Measurements from ENCODE around the gene USP40.
A peak's percentile ranks its signal among the peaks of the same experiment; 100 is the strongest.
"Not testable (repeated sequence)": the region's sequence is repeated elsewhere in the genome, so short reads cannot be mapped to it uniquely, and the experiment has no call there.

Gene USP40, protein sequence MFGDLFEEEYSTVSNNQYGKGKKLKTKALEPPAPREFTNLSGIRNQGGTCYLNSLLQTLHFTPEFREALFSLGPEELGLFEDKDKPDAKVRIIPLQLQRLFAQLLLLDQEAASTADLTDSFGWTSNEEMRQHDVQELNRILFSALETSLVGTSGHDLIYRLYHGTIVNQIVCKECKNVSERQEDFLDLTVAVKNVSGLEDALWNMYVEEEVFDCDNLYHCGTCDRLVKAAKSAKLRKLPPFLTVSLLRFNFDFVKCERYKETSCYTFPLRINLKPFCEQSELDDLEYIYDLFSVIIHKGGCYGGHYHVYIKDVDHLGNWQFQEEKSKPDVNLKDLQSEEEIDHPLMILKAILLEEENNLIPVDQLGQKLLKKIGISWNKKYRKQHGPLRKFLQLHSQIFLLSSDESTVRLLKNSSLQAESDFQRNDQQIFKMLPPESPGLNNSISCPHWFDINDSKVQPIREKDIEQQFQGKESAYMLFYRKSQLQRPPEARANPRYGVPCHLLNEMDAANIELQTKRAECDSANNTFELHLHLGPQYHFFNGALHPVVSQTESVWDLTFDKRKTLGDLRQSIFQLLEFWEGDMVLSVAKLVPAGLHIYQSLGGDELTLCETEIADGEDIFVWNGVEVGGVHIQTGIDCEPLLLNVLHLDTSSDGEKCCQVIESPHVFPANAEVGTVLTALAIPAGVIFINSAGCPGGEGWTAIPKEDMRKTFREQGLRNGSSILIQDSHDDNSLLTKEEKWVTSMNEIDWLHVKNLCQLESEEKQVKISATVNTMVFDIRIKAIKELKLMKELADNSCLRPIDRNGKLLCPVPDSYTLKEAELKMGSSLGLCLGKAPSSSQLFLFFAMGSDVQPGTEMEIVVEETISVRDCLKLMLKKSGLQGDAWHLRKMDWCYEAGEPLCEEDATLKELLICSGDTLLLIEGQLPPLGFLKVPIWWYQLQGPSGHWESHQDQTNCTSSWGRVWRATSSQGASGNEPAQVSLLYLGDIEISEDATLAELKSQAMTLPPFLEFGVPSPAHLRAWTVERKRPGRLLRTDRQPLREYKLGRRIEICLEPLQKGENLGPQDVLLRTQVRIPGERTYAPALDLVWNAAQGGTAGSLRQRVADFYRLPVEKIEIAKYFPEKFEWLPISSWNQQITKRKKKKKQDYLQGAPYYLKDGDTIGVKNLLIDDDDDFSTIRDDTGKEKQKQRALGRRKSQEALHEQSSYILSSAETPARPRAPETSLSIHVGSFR

GRCh38 chr2:233566141-233566956 lies at the start of gene USP40:
Gene USP40, minus strand, starts transcription at chr2:233566782. Its CDS starts 1,228 bp downstream, at chr2:233565554.
- peak in 55 of 56 donors; percentile 24 to 89 (median 67) for DNase-seq

DNA sequence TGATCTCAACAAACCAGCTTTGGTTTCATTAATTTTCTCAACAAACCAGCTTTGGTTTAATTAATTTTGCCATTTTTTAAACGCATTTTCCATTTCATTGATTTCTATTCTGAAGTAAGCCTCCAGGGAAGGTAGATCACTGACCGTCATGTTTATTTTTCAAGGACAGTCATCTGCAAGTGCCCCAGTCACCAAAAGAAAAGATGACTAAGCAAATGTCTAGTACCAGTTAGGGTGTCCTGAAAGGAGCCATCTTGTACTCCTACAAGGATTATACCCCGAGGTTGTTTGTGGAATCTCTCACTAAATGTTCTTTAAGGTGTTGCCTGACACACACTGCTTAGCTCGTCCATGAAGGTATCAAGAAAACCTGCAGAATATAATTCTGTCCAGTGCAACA lies 44.7 kb upstream of the USP40 start:
- DNase-seq: no peak

DNA sequence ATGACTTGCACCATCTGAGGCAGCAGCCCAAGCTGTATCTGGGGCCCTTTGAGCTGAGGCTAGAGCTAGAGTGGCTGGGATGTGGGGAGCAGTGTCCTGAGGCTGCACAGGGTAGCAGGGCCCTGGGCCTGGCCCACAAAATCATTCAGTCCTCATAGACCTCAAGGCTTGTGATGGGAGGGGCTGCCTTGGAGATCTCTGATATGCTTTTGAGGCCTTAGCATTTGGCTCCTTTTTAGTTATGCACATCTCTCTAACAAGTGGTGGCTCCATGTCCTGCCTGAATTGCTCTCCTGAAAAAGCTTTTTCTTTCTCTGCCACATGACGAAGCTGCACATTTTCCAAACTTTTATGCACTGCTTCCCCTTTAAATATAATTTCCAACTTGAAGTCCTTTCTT lies 39.1 kb upstream of the USP40 start:
- no peak for DNase-seq

DNA sequence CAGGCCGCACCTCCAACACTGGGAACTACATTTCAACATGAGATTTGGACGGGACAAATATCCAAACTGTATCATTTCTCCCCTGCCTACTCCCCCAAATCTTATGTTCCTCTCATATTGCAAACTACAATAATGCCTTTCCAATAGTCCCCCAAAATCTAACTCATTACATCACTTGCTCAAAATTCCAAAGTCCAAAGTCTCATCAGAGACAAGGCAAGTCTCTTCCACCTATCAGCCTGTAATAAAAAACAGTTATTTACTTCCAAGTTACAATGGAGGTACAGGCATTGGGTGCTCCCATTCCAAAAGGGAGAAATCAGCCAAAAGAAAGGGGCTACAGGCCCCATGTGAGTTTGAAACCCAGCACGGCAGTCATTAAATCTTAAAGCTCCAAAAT lies 38.2 kb upstream of the USP40 start:
- DNase-seq: no peak

DNA sequence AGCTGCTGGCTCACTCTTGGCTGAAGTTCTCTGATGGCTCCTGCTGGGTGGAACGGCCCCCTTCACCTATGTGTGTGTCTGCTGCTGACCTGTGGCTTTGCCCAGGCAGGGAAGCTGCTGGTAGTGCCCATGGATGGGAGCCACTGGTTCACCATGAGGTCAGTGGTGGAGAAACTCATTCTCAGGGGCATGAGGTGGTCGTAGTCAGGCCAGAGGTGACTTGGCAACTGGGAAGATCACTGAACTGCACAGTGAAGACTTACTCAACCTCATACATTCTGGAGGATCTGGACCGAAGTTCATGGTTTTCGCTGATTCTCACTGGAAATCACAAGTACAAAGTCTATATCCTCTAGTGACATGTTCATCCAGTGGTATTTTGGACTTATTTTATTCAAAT lies 36.9 kb upstream of the USP40 start:
- no peak for DNase-seq

- DNase-seq: no peak
Observed at GRCh38 chr2:233602076-233602475, 35.5 kb upstream of the USP40 start.

DNA sequence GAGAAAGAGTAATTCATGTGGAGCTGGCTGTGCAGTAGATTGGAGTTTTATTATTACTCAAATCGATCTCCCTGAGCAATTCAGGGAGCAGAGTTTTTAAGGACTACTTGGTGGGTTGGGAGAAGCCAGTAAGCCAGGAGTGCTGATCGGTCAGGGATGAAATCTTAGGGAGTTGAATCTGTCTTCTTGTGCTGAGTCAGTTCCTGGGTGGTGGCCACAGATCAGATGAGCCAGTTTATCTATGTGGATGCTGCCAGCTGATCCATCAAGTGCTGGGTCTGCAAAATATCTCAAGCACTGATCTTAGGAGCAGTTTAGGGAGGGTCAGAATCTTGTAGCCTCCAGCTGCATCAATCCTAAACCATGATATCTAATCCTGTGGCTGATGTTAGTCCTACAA lies 33.8 kb upstream of the USP40 start:
- DNase-seq: no peak

DNA sequence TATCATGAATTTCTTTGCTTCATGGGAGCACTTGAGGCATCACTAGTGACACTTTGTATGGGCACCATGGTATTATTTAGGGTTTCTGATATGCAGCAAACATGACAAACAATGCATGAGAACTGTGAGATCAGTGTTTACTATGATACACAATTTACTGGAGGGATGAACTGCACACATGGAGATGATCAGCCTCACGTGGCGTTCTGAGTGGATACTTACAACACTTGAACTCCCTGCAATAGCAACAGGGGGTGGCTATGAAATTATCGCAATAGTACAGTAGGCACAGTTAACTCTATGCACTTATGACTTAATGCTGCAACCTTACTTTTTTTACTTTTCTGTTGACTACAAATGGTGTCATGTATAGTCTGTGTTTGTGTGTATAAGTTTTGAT lies 32.4 kb upstream of the USP40 start:
- DNase-seq: no peak

GRCh38 chr2:233597522-233597921 lies 30.9 kb upstream of the USP40 start:
- no peak for DNase-seq

- DNase-seq: no peak
Observed at GRCh38 chr2:233593201-233593600, 26.6 kb upstream of the USP40 start.

- not testable (repeated sequence) for DNase-seq
Observed at GRCh38 chr2:233592706-233593105, 26.1 kb upstream of the USP40 start.

- DNase-seq: no peak
Observed at GRCh38 chr2:233588400-233588799, 21.8 kb upstream of the USP40 start.

DNA sequence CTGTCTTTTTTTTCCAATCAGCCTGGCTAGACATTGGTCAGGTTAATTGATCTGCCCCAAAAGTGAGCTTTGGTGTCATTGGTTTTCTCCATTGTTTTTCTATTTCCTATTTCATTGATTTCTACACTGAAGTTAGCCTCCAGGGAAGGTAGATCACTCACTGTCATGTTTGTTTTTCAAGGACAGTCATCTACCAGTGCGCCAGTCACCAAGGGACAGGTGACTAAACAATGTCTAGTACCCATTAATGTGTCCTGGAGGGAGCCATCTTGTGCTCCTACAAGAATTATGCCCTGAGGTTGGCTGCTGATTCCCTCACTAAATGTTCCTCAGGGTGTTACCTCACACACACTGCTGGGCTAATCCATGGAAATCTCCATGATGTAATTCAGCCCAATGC lies 17.6 kb upstream of the USP40 start:
- no peak for DNase-seq

DNA sequence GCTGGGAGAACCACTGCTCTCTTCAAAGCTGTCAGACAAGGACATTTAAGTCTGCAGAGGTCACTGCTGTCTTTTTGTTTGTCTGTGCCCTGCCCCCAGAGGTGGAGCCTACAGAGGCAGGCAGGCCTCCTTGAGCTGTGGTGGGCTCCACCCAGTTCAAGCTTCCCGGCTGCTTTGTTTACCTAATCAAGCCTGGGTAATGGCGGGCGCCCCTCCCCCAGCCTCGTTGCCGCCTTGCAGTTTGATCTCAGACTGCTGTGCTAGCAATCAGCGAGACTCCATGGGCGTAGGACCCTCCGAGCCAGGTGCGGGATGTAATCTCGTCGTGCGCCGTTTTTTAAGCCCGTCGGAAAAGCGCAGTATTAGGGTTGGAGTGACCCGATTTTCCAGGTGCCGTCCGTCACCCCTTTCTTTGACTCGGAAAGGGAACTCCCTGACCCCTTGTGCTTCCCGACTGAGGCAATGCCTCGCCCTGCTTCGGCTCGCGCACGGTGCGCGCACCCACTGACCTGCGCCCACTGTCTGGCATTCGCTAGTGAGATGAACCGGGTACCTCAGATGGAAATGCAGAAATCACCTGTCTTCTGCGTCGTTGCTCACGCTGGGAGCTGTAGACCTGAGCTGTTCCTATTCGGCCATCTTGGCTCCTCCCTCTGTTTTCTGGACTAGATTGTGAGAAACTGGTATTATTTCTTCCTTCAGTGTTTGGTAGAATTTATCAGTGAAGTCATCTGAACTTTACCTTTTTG lies 16.8 kb upstream of the USP40 start:
- not testable (repeated sequence) for DNase-seq

DNA sequence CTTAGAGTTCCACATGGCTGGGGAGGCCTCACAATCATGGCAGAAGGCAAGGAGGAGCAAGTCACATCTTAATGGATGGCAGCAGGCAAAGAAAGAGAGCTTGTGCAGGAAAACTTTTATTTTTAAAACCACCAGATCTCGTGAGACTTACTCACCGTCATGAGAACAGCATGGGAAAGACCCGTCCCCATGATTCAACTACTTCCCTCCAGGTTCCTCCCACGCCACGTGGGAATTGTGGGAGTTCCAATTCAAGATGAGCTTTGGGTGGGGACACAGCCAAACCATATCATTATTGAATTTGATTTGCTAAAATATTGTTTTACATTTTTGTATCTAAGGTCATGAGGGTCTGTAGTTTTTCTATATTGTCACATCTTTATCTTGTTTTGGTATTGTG lies 10.8 kb upstream of the USP40 start:
- not testable (repeated sequence) for DNase-seq

- no peak for DNase-seq
Observed at GRCh38 chr2:233572468-233572867, 5.9 kb upstream of the USP40 start.

- no peak for DNase-seq
Observed at GRCh38 chr2:233571462-233571861, 4.9 kb upstream of the USP40 start.

DNA sequence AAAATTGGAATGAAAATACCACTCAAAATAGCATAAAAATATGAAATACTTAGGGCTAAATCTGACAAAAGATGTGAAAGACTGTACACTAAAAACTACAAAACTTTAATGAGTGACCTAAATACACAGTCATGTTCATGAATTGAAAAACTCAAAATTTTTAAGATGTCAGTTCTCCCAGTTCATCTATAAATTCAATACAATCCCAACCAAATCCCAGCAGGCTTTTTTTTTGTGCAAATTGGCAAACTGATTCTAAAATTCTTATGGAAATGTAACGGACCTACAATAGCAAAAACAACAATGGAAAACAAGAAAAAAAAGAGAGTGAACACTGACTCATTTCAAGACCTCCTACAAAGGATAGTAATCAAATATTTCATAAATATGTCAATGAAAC lies 4.4 kb upstream of the USP40 start:
- DNase-seq: no peak

GRCh38 chr2:233565685-233566140 lies 869 bp downstream of the USP40 start:
- DNase-seq: no peak
